Endometrium (tissue), 2 donors: ENCODE measurements around the gene SLC7A6OS.

Experiments used
- FAIRE-seq: peaks from 2 replicates; lab custom pipeline; 2012; peaks lifted over from hg19 to GRCh38; lab: Jason Lieb, UNC
- donor health status: control.
- donor health status: control.

The SLC7A6OS gene

GRCh38 chr16:68310774-68311511, at the start of gene SLC7A6OS, which contains the start of gene PRMT7:
Gene SLC7A6OS (minus strand): TSS chr16:68310946. CDS start chr16:68310926, 20 bp downstream.
Gene PRMT7 (plus strand): TSS chr16:68311019. CDS start chr16:68315980, 4,961 bp downstream.
- FAIRE-seq = no peak

DNA sequence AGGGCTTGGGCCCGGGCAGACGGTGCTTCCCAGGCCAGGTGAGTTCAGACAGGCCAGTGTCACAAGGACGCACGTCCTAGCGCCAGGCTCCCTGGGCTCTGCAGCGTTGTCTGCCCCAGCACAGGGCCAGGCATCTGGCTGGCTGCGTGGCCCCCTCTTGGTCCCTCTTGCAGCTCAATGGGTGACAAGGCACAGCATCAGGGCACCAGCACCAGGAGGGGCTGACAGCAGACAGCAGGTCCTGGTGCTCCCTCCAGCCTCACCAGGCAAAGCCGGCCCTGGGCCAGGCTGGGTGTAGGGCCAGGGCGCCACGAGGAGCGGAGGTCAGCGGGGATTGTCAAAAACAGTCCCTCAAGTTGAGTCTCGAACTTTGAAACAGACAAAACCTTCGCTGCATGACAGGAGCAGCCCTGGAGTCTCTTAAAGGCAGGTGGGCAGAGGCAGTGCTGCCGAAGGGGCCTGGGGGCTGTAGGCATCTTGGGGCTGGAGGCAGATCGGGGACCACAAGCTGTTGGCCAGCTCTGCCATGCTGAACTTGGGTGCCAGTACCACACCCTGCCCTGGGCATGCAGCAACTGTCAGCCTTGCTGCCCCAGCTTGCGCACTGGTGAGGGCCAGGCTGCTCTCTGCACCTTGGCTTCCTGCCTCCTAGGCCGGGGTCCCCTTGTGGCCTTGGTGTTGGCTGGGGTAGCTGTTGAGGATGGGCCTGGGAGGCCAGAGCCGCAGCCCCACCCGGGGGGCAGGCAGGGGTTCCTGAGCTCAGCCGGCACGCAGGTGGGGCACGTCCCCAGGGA, 48.8 kb upstream of the SLC7A6OS start:
- FAIRE-seq = no peak

GRCh38 chr16:68358951-68359350, 48.2 kb upstream of the SLC7A6OS start:
- no peak for FAIRE-seq

DNA sequence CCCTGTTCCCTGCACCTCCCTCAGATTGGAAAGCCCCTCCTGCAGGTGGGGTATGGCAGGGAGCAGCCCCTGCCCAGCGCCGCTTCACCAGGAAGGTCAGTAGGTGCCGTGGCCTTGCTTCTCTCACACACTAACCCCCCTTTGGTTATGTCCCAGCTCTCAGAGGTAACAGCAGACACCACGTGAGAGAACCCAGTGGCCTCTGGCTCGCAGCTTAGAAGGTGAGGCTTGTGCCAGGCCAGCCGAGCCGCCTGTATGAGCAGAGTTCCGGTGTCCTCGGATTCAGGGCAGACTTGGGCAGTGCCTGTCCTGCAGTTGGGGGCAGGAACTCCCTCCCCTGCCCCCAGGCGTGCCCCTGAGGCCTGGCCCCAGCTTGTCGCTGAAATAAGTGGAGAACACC, 47.2 kb upstream of the SLC7A6OS start:
- FAIRE-seq = no peak

DNA sequence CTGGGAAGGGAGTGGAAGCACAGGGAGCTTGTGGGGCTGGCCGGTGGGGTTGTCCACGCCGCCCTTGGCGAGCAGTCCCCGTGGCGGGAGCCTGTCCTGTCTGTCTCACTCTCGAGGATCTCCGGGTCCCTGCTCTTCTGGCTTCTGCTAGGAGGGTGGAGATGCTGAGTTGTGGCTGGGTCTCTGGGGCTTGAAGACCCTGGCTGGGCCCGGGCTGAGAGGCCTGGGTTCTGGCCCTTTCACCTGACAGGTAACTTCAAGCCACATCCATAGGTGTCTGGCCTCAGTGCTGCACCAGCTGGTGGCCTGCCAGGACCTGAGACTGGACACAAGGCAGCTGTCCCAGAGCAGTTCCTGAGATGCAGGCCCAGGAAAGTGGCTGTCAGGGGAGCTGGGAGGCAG, 46.8 kb upstream of the SLC7A6OS start:
- no peak for FAIRE-seq

DNA sequence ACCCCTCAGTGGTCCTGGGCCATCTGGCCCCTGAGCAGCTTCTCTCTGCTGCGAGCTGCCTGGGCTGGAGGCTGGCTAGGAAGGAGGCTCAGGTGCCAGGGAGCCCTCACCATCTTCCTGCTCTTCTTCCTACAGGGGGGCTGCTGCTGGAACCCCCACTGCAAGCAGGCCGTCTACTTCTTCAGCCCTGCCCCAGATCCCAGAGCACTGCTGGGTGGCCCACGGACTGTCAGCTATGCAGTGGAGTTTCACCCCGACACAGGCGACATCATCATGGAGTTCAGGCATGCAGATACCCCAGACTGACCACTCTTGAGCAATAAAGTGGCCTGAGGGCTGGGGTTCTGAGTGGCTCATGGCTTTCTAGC, 46.2 kb upstream of the SLC7A6OS start:
- no peak for FAIRE-seq

DNA sequence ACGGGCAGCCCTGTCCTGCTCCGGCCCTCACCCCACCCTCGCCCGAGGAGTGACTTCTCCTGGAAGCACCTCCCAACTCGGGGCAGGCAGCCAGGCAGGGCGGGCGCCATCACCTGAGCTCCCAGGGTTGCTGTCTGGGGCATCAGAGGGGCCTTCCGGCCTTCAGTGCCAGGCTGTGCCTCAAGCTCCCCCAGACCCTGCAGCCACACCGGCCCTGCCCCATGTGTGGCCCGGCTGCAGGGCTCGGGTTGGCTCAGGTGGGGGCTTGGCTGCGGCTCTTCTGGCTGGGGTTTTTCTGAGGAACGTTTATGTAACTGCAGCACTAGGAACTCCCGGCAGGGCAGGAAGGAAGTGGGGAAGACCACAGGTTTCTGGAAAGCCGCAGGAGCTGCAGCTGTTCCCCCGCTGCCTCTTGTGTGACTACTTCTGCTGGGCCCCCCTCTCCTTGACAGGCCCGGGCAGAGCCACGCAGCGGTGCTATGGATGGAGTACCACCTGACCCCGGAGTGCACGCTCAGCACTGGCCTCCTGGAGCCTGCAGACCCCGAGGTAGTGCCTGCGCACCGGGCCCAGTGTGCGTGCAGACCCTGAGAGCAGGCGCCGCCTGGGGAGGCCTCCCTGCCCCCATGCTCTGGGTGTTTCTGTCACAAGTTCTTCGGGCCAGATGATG, 45.6 kb upstream of the SLC7A6OS start:
- no peak for FAIRE-seq

- no peak for FAIRE-seq
Observed at GRCh38 chr16:68355447-68356248, 44.9 kb upstream of the SLC7A6OS start.

- no peak for FAIRE-seq
Observed at GRCh38 chr16:68354816-68355215, 44.1 kb upstream of the SLC7A6OS start.

- no peak for FAIRE-seq
Observed at GRCh38 chr16:68353366-68353765, 42.6 kb upstream of the SLC7A6OS start.

DNA sequence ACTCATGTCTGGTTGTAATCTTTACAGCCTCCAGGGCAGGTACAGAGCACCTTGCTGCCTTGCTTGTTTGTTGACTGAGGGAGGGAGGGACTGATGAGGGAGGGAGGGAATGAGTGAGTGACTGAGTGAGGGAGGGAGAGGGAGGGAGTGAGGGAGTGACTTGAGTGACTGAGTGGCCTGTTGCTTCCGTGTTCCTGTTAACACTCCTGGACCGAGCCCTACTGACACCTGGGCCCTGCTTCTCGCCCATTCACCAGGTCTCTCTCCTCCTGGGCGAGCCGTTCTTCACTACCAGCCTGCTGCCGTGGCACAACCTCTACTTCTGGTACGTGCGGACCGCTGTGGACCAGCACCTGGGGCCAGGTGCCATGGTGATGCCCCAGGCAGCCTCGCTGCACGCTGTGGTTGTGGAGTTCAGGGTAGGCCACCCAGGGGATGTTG, 41.3 kb upstream of the SLC7A6OS start:
- FAIRE-seq = no peak

DNA sequence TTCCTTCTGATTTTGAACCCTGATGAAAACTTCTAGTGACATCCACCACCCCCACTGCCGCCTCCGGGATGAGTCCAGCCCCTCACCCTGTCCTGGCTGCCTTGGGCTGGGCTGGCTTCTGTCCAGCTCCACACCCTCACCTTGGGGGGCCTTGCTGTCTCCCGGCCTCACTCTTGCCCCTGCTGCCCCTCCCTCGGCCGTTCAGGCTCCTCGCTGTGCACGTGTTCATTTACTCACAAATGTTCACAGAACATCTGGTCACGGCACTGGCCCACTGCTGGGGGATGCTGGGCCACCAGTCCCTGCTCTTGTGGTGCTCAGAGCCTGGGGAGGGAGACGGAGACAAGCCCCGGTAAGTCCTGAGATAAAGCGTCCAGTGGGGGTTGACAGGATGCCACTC, 40.7 kb upstream of the SLC7A6OS start:
- FAIRE-seq = no peak

DNA sequence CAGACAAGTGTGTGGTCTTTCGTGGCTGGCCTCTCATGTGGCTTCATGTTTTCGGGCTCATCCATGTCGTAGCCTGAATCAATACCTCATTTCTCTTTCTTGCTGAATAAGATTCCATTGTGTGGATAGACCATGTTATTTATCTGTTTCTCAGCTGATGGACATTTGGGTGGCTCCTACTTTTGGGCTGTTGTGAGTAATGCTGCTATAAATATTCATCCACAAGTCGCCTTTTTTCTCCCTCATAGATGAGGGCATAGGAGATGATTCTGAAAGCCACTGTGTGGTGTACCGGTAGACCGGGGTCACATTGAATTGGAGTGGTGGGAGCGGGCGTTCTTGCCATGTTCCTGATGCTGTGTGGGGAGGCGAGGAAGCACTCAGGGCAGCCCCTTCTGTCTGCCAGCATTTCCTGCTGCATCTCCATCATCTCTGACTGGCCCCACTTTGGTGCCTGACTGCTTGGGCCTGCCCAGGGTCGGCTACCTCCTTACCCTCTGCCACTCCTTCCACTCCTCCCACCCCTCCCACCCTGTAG, 40.1 kb upstream of the SLC7A6OS start:
- no peak for FAIRE-seq

GRCh38 chr16:68349838-68350410, 39.2 kb upstream of the SLC7A6OS start:
- FAIRE-seq = no peak

DNA sequence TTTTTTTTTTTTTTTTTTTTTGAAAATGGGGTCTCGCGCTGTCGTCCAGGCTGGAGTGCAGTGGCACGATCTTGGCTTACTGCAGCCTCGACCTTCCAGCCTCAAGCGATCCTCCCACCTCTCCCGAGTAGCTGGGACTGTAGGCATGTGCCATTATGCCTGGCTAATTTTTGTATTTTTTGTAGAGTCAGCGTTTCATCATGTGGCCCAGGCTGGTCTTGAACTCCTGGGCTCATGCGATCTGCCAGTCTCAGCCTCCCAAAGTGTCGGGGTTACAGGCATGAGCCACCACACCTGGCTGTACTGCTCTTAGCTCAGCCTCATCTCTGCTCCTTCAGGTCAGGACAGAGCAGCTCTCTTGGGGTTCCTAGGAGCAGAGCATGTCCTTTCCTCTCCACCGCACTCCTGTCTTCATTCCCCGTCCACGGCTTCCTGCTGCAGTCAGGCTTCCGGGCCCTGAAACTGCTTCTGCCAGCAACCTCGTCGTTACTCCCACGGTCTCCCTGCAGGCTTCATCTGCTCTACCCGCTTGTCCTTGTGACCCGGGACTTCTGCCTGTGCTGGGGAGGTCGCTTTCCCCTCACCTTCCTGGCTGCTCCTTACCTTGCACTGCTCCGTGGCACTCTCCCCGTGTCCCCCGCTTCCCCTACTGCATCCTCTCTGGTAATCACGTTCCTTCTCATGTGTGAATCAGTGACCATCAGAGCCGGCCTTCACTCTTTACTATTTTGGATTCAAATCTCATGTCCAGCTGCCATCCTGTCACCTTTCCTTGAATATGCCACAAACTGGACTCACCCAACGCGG, 38.1 kb upstream of the SLC7A6OS start:
- no peak for FAIRE-seq

- no peak for FAIRE-seq
Observed at GRCh38 chr16:68347605-68348004, 36.9 kb upstream of the SLC7A6OS start.

- FAIRE-seq = no peak
Observed at GRCh38 chr16:68346892-68347480, 36.2 kb upstream of the SLC7A6OS start.

DNA sequence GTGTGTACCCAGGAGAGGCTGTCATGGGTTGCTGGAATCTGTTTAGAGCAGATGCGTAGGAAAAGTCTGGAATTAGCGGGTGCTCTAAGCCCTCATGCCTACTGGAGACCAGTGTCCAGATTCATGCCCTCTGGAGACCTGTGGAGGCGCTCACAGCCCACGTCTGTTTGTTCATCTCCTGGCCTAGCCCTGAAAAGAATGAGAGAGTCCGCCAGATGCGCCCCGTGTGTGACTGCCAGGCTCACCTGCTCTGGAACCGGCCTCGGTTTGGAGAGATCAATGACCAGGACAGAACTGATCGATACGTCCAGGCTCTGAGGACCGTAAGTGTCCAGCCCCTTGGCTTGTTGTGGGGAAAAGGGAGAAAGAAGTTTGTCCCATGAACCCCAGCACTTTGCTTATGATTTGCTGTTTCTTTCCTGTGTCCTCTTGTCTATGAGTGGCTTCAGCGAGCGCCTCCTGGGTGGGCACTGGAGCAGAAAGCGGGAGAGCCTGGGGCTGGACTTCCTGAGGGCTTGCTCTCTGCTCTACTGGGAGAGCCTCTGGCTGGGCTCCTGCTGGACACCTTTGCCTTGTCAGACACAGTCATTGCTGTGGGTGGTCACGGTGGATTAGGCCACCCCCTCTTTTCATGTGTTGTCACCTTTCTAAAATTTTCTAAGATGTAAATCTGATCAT, 35.4 kb upstream of the SLC7A6OS start:
- no peak for FAIRE-seq

DNA sequence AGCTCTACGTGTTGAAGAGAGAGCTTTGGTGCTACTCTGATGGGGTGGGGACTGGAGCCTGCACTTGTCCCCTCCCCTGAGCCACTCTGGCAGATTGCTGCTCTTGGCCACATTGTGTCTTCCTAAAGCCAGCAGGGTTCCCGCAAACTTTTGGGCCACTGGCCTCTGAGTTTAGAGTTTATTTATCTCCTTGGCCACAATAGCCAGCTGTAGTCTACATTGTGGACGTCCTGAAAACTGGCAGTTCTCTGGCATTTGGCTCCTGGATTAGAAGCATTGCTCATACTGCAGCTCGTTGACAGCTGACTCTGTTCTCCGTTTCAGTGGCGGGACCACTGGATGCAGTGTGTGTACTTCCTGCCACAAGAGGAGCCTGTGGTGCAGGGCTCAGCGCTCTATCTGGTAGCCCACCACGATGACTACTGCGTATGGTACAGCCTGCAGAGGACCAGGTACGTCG, 34.6 kb upstream of the SLC7A6OS start:
- FAIRE-seq = no peak
